H1 (cell line): ENCODE data around the gene FBLN5. TPM values are rescaled to one million over a fixed set of nuclear protein-coding genes. Genes with fewer than 3 reads are reported as not detected.

ENCODE experiments used
- CTBP2 ChIP-seq: IDR thresholded peaks from 2 replicates; pipeline ENCODE4 v1.7.0; 2011; ENCODE audit warnings: borderline replicate concordance, mild to moderate bottlenecking, moderate library complexity, mixed read lengths, low read length; ENCODE audit not compliant: insufficient read depth, insufficient read length
- EP300 ChIP-seq, 2 experiments: IDR thresholded peaks; 1 replicate in 1 of 2; 2 replicates in 1 of 2; pipeline ENCODE4 v1.6.1; 2011 to 2012; ENCODE audit warnings: low read depth in 2 of 2, low read length in 2 of 2, mild to moderate bottlenecking in 2 of 2, borderline replicate concordance in 1 of 2, inconsistent platforms in 1 of 2, moderate library complexity in 1 of 2
- SP1 ChIP-seq: IDR thresholded peaks from 2 replicates; pipeline ENCODE4 v1.6.1; 2011; ENCODE audit warnings: low read depth, low read length
- polyA plus RNA-seq, 7 experiments: library from polyadenylated mRNA; depleted of rRNA in 3 of 7; stranded (reverse) in 5 of 7; unstranded in 2 of 7; fragments of >200 nt in 5 of 7; fragments of 200-250 nt in 2 of 7; gene quantifications; 1 replicate in 5 of 7; 2 replicates in 1 of 7; 4 replicates in 1 of 7; pipeline versions ENCODE4 v1.2.1 to v1.2.3, GENCODE V29; 2011 to 2013; ENCODE audit warnings: missing spikeins in 2 of 7, mixed read lengths in 2 of 7
- total RNA-seq: library from RNA; stranded (reverse); fragmentation: NEBNext Ultra II Directional; extraction: Animal tissue kit (Norgen Biotek cat#: 25700); gene quantifications from 2 replicates; pipeline ENCODE4 v1.2.1, GENCODE V29; 2021

FBLN5 gene
- total and polyA plus RNA-seq, 2 of the 8 experiments (the other 6 are each of a cell fraction or from before 2014, with no cell fraction given): 0.88 to 3.5 TPM

DNA sequence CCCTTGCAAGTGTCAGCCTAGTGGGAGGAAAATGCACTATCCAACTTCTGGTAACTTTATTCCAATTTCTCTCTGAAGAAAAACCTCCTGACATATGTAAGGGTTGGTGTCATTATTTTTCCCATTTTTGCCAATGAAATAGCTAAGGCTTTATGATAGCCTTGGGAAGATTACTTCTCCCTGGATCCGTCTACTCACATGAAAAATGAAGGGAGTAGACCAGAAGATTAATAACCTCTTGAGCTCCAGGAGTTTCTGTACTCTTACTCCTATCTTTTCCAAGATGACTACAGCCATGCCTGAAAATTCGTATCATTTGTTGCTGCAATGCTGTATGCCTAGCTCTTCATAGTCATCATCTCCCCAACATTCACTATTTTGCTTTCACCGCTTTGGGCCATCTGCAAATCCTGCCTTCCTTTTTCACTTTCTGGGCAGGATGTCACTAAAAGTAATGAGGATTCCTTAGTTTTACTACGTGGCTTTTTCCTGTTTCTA lies 98.9 kb downstream of the FBLN5 start (continued):
- TF ChIP-seq EP300 (IDR thresholded peaks at IDR 0.05; ENCODE audit: borderline replicate concordance in 1 of 2, low read depth in 2 of 2, low read length in 2 of 2) (no peak), SP1 (no peak), CTBP2 (no peak)
